DND-41 (cell line): ENCODE data around the gene ATG101.
A peak's percentile ranks its signal among the peaks of the same experiment; 100 is the strongest.

Experiments used
- ATAC-seq: fragments of 200-7000 bp; cut with Tn5 transposase; 3 replicates; pipeline ENCODE4 v1.9.1; 2021; ENCODE audit warnings: low read depth; ENCODE audit not compliant: insufficient read depth
- DNase-seq: peaks from one replicate; pipeline ENCODE4 v3.0.0-alpha.2; 2020
- H2AFZ ChIP-seq: 2 replicates; pipeline ENCODE4 v1.6.0; 2012; ENCODE audit warnings: low read depth, low read length
- H3K27ac ChIP-seq: 2 replicates; pipeline ENCODE4 v1.5.1; 2012; ENCODE audit warnings: low read length, inconsistent platforms
- H3K27me3 ChIP-seq: fragments of 200-600 bp; sonication (generic); 2 replicates; pipeline ENCODE4 v1.6.0; 2012; ENCODE audit warnings: low read length, mild to moderate bottlenecking, inconsistent platforms; ENCODE audit not compliant: insufficient read depth, poor library complexity
- H3K36me3 ChIP-seq: 2 replicates; pipeline ENCODE4 v1.5.1; 2012; ENCODE audit warnings: low read length, inconsistent platforms; ENCODE audit not compliant: insufficient read depth
- H3K4me1 ChIP-seq: 2 replicates; pipeline ENCODE4 v1.5.1; 2012; ENCODE audit warnings: mild to moderate bottlenecking, low read length; ENCODE audit not compliant: insufficient read depth
- H3K4me2 ChIP-seq: 2 replicates; pipeline ENCODE4 v1.6.0; 2012; ENCODE audit warnings: mild to moderate bottlenecking, moderate library complexity, low read length, inconsistent platforms; ENCODE audit not compliant: insufficient read depth
- H3K4me3 ChIP-seq, 2 experiments: fragments of 200-600 bp in 1 of 2; shearing (Covaris generic) in 1 of 2; 2 replicates each; pipeline ENCODE4 v1.5.1; 2012 to 2016; ENCODE audit warnings: inconsistent platforms in 2 of 2, low read length in 2 of 2, mild to moderate bottlenecking in 2 of 2, low read depth in 1 of 2, moderate library complexity in 1 of 2
- H3K79me2 ChIP-seq: 2 replicates; pipeline ENCODE4 v1.6.0; 2012; ENCODE audit warnings: low read length, inconsistent platforms; ENCODE audit not compliant: insufficient read depth
- H3K9ac ChIP-seq: 2 replicates; pipeline ENCODE4 v1.6.0; 2012; ENCODE audit warnings: low read depth, mild to moderate bottlenecking, inconsistent platforms, low read length, moderate library complexity
- H3K9me3 ChIP-seq: 2 replicates; pipeline ENCODE4 v1.5.1; 2012; ENCODE audit warnings: low read length, moderate library complexity, mild to moderate bottlenecking, inconsistent platforms; ENCODE audit not compliant: insufficient read depth, severe bottlenecking
- H4K20me1 ChIP-seq: 2 replicates; pipeline ENCODE4 v1.6.0; 2012; ENCODE audit warnings: low read length; ENCODE audit not compliant: insufficient read depth
- CTCF ChIP-seq: IDR thresholded peaks from 2 replicates; pipeline ENCODE4 v1.5.1; 2012; ENCODE audit warnings: borderline replicate concordance, low read length, moderate library complexity, mild to moderate bottlenecking; ENCODE audit not compliant: poor library complexity, severe bottlenecking; ENCODE audit errors: extremely low read depth
- EZH2 ChIP-seq: IDR thresholded peaks from 3 replicates; pipeline ENCODE4 v1.6.1; 2012; ENCODE audit warnings: borderline replicate concordance, low read depth, mild to moderate bottlenecking, moderate library complexity, low read length, inconsistent platforms; ENCODE audit not compliant: severe bottlenecking

Gene ATG101

GRCh38 chr12:52023182-52023975 lies 46.4 kb upstream of the ATG101 start:
- Histone ChIP-seq H4K20me1 (peaks cover 9% of the 10 kb centered on the region), H3K4me2 (peak overlapping the region; percentile 90), H2AFZ (peak overlapping the region; percentile 82), H3K9ac (peak overlapping the region; percentile 53), H3K4me1 (peaks cover 48% of the 10 kb centered on the region), H3K27ac (peak overlapping the region; percentile 70), H3K9me3 (no peaks in the 10 kb centered on the region), H3K27me3 (no peaks in the 10 kb centered on the region), H3K4me3 (peak overlapping the region; percentile 10 to 62; a peak in 3 of 4 replicates), H3K36me3 (no peaks in the 10 kb centered on the region), H3K79me2 (no peaks in the 10 kb centered on the region)
- TF ChIP-seq CTCF (peak; percentile 95), EZH2 (no peak)
- ATAC-seq (peak; percentile 68), DNase-seq (peak; percentile 91)

GRCh38 chr12:52023976-52024688 lies 45.6 kb upstream of the ATG101 start:
- ATAC-seq (peak; percentile 15), DNase-seq (no peak)
- Histone ChIP-seq H3K4me1 (peaks cover 48% of the 10 kb centered on the region), H3K79me2 (no peaks in the 10 kb centered on the region), H3K4me3 (peak overlapping the region; percentile 10 to 62; a peak in 3 of 4 replicates), H3K27me3 (no peaks in the 10 kb centered on the region), H3K27ac (peak overlapping the region; percentile 77), H3K4me2 (peak overlapping the region; percentile 90), H3K36me3 (no peaks in the 10 kb centered on the region), H3K9ac (peak overlapping the region; percentile 53), H4K20me1 (peaks cover 9% of the 10 kb centered on the region), H3K9me3 (no peaks in the 10 kb centered on the region), H2AFZ (peak overlapping the region; percentile 92)
- TF ChIP-seq CTCF (no peak), EZH2 (no peak)

GRCh38 chr12:52024845-52025230 lies 44.9 kb upstream of the ATG101 start:
- Histone ChIP-seq H3K27ac (peak overlapping the region; percentile 77), H3K4me1 (peaks cover 48% of the 10 kb centered on the region), H3K27me3 (no peaks in the 10 kb centered on the region), H3K4me3 (peak overlapping the region in 1 of 2 experiments; percentile 62; a peak in 2 of 4 replicates), H3K4me2 (peak overlapping the region; percentile 90), H2AFZ (peak overlapping the region; percentile 92), H3K9me3 (no peaks in the 10 kb centered on the region), H4K20me1 (peaks cover 9% of the 10 kb centered on the region), H3K36me3 (no peaks in the 10 kb centered on the region), H3K9ac (peak overlapping the region; percentile 53), H3K79me2 (no peaks in the 10 kb centered on the region)
- TF ChIP-seq CTCF (no peak), EZH2 (no peak)
- DNase-seq = peak; percentile 81
- ATAC-seq = peak; percentile 47
